RPMI7951 (cell line): Measurements from ENCODE around the gene AK5. TPM values are rescaled to one million over a fixed set of nuclear protein-coding genes. Genes with fewer than 3 reads are reported as not detected.
"Not testable (repeated sequence)": the region's sequence is repeated elsewhere in the genome, so short reads cannot be mapped to it uniquely, and the experiment has no call there.

Experiments
- DNase-seq: peaks from one replicate; pipeline ENCODE4 v3.0.0-alpha.2; 2012; ENCODE audit warnings: low read depth
- total RNA-seq: library from RNA; depleted of rRNA; stranded (reverse); fragments of >200 nt; shearing (Covaris generic); gene quantifications from 2 replicates; pipeline ENCODE4 v1.2.3, GENCODE V29; 2014

AK5 gene
- total RNA-seq, 1 experiment from 2014 or later, result 6.5 TPM

DNA sequence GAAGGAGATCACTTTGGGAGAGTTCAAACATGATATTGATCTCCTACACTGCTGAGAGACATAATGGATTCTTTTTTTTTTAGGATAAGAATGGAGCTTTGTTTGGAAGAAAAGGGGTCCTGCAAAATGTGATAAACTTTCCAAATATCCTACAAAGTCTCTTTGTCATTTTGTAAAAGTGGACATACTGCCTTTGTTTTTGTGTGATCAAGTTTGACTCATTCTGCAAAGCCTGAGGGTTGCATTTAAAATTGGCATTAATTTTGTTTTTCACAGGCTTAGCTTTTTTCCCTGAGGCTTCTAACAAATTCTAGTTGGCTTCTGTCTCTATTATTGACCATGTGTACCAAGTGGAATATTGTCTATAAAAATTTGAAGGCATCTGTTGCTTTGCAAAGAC, 113.2 kb downstream of the AK5 start:
- peak; percentile 15 for DNase-seq

DNA sequence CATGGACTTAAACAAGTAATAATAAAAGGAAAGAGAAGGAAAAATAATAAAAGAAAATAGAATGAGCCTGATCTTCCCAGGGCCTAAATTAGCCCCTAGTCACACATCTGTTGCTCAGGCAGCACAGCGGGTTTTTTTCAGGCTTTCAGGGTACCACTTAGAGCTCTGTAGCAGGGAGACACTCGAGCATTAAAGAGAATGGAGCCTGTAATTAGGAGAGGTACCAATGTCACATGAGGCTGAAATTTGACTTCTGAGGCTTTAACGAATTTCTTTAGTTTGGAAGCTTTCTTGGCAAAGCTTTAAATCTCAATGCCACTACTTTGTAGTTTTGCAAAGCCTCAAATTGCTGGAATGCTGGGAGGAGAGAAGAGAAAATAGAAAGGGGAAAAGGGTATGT, 116.3 kb downstream of the AK5 start:
- DNase-seq, result no peak

DNA sequence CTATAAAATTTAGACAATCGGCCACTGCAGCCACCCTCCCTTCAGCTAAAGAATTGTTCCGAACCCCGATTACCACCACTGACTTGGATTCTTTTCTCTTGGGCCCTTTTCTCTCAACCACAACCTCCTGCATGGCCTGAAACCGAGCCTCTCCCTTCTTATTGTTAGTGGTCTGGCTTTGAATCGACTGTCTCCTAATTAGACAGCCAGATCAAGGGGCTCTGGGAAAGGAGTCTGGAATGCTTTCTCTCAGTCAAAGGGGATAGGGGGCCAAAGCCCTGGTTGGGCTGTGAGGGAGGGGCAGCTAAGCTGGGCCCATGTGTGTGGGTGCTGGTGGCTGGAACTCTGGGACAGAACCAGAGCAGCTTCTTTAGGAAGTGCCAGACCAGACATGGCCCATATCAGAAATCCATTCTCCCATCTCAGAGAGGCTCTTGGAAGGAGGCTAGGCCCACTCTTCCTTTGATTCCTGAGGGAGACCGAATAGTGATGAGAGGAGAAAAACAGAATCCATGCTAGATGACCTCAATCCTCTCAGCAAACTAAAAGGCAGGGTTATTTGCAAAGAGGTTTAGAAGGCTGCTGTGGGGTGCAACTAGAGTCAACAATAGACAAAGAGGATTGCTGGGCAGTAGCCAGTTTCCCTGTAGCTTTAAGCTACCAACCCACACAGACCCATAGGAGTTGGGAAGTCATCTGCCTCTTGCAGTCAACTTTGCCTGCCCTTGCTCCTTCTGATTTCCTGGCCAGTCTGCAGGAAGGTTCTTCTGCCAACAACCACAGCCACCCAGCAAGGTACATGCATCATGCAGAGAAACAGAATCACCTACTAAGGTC, 117.6 kb downstream of the AK5 start:
- DNase-seq, result no peak

DNA sequence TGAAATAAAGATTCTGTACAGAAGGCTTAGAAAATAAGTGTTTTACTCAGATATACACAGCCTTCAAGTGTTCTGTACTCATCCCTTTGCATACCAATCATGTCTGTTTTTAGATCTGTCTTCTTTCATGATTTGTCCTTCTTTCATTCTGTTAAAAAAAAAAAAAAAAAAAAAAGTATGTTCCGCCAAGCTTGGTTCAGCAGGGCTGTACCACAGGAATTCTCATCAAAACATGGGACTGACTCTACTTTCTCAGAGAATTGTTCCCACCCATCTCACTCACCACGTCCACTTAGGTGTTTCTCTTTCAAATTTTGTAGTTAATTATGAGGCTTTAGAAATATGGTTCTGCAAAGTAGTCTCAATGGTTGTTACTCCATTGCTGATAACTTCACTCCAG, 119.0 kb downstream of the AK5 start:
- no peak for DNase-seq

DNA sequence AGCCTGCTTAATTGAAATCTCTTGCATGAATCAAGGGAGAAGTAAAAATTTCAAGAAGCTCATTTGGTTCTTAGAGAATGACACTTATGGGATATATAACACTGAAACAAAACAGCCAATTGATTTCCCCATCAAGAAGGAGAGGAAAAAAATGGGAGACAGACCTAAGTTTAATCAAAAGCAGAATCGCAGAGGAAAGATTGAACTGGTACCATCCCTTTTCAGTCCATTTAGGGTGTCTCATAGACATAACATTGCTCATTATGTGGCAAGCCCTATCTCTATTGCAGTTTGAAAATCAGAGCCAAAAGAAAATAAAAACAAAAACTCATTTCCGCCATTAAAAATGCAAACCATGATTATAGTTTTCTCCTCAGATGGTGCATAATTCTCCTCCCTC, 119.6 kb downstream of the AK5 start:
- no peak for DNase-seq

DNA sequence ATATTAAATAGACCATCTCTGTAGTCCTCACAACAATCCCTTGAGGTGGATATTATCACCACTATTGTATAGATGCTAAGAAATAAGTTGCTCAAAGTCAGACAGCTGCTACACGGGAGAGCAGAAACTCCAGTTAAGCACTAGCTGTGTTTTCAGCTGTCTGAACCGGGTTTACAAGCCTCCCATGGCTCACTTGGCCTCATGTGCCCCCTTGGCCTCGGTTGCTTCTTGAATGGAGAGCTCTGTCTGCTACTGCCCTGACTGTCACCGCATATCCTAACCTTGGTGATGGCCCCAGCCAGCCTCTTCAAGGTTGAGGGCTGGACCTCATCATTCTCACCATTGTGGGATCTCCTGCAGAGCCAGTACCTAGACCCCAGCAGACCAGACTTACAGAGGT, 123.4 kb downstream of the AK5 start:
- no peak for DNase-seq

DNA sequence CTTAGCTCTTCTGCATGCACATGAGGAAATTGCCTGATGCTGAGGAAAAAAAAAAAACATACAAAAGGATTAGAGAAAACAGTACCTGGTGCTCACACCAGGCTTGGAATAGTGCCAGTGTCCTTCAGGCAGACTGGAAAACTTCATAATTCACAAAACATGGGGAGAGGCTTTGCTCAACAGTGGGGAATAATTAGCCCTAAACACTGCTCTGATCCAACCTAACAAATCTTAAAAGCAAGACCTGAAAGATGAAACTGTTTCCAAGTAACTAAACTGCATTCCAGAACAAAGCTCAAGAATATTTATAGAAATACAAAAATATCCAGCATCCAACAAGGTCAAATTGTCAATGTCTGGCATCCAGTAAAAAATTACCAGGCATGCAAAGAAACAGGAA, 124.8 kb downstream of the AK5 start:
- peak; percentile 27 for DNase-seq

DNA sequence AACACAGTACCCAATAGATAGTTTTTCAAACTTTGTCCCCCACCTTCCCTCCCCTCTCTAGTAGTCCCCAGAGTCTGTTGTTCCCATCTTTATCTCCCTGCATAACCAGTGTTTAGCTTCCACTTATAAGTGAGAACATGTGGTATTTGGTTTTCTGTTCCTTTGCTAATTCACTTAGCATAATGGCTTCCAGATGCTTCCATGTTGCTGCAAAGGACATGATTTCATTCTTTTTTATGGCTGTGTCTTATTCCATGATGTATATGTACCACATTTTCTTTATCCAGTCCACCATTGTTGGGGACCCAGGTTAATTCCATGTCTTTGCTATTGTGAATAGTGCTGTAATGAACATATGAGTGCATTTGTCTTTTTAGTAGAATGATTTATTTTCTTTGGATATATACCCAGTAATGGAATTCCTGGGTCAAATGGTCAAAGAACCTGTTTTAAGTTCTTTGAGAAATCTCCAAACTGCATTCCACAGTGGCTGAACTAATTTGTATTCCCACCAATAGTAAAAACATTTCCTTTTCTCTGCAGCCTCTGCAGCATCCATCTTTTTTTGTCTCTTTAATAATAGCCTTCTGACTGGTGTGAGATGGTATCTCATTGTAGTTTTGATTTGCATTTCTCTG, 126.0 kb downstream of the AK5 start:
- peak; percentile 45 for DNase-seq

DNA sequence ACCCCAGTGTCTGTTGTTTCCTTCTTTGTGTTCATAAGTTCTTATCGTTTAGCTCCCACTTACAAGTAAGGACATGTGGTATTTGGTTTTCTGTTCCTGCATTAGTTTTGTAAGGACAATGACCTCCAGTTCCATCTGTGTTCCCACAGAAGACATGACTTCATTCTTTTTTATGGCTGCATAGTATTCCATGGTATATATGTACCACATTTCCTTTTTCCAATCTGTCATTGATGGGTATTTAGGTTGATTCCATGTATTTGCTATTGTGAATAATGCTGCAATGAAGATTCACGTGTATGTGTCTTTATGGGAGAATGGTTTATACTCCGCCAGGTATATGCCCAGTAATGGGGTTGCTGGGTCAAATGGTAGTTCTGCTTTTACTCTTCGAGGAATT, 127.1 kb downstream of the AK5 start:
- not testable (repeated sequence) for DNase-seq

DNA sequence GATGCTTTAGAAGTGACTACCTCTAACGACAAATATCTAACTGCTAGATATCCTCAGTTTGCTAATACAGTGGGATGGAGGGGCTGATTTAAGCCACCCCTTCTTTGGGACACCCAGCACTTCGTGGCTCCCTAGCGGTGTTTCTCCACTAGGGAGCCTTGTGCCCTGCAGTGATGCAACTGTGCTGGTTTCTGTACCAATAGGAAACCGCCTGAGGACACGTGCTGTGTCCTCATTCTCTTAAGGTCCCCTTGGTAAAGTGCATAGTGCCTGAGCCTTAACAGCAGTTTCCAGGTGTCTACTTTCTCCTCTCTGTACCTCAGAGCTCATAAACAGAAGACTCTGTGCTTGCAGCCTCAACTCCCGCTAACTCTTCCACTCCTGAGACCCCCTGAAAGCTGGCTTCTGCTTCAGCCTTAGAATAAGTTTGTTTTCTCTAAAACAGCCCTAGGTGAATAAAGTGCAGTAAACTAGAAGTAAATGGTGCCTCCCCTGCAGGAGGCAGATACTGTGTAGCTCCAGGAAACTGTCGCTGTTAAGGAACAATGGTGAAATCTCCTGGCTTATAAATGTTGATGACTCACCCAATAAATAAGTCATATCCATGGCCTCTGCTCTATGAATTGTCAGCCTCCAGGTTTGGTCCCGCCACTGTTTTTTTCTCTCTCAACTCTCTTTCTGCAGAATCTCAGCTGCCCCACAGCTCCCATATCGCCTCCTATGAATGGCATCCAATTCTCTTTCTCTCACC, 130.4 kb downstream of the AK5 start:
- peak; percentile 54 for DNase-seq

DNA sequence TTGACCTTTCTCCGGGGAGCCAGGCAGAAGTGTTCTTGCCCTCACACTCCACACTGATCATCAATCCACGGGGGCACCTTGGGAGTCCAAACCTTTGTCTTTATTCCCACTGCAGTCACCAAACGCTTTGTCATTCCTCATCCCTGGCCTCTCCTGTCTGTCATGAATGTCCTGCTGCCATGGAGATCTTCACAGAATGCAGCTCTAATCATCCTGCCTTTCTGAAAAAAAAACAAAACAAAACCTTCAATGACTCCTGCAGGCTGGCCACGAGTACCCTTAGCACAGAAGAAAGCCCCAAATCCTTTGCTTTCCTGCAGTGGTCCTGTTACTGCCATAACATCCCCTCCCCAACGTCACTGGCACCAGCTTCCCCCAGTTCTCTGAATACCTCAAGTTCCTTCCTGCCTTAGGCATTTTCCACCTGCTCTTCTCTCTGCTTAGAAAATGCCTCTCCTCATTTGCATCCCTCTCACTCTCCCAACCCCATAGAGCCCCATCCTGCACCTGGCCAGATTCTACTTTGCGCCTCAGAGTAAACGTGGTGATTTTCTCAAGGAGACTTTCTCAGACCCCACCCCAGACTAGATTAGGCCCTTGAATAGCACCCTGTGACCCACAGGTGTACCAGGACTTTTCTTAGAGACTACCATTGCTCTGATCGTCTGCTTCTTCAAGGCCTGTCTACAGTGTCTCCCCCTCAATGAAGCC, 131.2 kb downstream of the AK5 start:
- DNase-seq, result no peak

DNA sequence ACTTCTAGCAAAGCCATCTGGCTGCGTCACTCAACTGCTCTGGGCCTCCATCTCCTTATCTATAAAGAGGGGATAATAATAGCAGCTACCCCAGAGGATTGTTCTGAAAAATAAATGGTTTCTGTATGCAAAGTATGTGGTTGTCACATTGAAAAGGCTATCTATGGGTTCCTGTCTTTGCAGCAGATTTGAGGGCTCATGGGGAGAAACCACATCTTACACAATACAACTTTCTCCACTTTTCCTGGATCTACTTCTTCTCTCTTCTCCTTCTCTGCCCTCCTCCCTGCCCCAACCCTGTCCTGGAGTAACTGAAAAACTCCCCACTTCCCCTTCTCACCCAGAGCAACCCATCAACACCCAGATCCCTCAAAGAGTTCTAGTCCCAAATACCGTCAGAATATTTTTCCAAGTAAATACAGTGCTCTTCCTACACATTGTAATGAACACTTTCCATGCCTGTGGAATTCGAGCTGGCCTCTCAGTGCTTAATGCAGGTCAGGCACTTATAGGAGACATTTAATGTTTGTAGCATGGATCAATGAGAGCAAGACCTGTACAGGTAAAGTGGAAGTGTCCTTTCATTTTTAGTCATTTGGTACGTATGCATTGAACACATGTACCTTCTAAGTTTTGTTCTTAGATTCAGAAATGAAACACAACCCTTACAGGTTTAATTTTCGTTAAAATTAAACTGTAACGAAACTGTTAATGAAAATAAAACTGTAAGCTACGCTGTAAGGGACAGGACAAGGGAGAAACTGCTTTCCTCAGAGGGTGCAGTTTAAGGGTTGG, 131.9 kb downstream of the AK5 start:
- DNase-seq, result no peak

DNA sequence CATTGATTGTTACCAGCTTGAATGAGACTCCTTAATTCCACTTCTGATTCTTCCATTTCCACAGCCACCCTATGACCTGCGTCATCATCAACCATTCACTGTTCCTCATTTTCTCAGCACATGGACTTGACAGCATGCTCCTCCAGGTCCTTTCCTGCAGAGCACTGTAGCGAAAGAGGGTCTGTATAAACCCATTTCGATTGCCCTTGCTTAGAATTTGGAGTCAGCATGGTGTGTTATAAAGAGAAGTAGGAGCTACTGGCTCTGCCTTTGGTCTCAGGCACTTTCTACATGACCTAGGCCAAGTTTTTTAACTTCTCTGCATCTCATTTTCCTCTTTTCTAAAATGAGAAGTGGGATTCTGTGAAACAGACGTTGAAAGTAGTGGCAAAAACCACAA, 133.8 kb downstream of the AK5 start:
- no peak for DNase-seq

DNA sequence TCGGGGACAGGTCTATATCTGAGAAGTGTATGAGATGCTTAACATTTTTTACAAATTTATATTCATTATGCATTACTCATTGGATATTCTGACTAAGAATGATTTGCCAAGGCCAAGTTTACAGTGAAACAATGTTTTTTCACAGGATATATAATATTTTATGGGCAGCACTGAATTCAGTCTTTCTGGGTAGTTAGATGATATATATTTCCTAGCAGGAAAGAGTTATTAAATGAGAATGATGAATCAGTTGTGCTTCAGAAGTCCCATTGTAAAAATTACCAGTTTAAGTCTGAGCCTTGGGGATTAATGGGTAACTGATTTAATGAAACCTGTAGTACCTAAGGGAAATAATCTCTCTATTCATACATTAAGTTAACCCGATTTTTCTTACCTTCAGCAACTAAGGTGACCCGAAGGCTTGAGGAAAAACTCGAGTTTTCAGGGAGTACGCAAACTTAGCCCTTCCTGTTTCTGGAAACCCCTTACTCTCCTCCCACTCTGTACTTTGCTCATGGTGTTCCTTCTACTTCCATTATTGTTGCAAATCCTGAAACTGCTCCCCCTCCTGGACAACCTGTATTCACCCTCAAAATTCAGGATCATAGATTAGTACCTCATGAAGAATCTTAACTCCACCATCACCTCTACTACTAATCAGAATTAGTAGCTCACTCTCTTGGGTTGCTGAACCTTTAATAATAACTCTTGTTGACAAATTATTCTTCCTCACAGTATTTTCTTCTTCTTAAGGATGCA, 135.1 kb downstream of the AK5 start:
- DNase-seq, result peak; percentile 51

DNA sequence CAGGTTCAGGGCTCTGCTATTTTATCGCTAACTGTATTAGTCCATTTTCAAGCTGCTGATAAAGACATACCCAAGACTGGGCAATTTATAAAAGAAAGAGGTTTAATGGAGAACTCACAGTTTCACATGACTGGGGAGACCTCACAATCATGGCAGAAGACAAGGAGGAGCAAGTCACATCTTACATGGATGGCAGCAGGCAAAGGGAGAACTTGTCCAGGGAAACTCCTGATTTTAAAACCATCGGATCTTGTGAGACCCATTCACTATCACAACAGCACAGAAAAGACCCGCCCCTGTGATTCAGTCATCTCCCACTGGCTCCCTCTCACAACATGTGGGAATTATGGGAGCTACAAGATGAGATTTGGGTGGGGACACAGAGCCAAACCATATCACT, 136.2 kb downstream of the AK5 start:
- DNase-seq, result not testable (repeated sequence)

DNA sequence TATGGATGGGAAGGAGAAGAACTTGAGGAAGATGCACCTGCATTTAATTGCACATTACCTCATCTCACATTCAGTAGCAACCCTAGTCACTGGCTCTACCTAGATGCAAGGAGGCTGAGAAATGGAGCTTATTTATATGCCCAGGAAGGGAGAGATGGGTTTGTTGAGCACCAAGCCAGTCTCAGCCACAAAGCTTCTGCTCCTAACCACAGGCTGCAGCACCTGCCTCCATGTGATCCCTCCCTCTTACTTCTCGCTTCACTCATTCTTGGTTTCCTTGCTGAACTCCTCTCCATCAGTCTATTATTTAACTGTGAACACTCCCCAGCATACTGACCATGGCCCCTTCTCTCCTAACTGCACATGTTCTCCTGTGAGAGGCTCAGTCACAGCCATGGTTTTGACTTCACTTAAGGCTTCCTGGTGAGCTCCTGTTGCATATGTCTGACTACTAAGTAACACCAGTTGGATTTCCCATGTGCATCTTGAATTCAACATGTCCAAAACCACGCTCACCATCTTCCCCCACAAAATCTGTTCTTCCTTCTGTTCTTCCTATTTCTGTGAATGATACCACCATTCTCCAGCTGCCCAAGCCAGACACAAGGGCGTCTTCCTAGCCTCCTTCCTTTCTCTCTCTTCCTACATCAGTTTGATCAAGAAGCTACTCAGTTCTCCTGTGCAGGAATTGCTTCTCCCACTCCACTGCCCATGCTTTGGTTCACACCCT, 139.8 kb downstream of the AK5 start:
- no peak for DNase-seq

DNA sequence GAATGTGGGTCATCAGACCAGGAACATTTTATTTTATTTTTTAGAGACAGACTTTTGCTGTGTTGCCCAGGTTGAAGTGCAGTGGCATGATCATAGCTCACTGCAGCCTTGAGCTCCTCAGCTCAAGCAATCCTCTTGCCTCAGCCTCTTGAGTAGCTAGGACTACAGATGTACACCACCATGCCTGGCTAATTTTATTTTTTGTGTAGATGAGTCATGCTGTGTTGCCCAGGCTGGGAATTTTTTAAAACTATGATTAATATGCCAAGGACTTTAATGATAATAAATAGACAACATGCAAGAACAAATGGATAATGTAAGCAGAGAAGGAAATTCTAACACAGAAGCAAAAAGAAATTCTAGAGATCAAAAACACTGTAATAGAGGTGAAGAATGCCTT, 142.4 kb downstream of the AK5 start:
- peak; percentile 34 for DNase-seq

DNA sequence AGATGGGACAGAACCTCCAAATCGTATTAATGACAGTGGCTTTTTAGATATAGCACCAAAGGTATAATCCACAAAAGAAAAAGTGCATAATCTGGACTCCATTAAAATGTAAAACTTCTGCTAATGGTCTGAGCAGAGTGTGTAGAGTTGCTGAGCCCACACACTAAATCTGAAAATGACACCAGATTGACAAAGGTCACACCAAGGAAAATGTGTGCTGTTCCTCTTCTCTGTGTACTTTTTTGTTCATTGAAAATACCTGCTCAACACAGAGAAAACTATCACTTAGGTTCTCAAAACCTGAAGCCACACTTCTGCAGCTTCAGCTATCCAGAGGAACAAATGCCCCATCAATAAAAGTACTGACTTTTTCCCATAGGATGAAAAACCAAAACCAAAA, 146.2 kb downstream of the AK5 start:
- no peak for DNase-seq

DNA sequence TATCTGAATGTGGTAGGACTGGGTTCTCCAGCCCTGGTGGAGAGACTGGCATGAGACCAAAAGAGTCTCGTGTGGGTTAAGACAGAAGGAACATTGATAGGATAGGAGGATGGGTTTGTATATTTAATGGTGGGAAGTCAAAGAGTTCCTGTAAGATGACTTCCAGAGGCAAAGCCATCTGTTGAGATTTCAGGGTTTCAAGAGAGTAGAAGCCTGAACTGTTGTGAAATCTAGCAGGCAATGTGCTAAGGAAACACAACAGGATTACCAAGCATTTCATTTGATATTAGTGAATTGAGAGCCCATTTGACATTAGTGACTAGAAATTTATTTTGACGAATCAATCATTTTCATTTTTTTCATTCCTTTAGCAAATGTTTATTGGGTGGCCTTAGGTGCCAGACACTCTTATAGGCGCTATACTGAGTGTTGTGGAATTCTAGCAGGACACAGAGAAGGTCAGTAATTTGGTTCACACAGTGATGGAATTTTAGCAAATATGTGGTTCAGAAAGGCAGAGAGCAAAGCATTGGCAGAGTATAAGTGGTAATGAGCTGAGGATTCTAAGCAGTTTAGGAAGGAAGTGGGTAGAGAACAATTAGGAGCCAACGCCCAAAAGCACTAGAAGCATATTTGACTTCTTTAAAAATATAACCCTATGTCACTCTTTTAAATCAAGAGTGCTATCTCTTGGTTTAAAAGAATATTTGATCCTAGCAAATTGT, 149.3 kb downstream of the AK5 start:
- DNase-seq, result no peak
